ENCODE data around the gene SPACDR.
A peak's percentile ranks its signal among the peaks of the same experiment; 100 is the strongest.

SPACDR gene

GRCh38 chr7:100484673-100485045 lies 20.6 kb upstream of the SPACDR start:
- no peak for DNase-seq (ENCODE audit: low read depth)

- no peak for DNase-seq (ENCODE audit: low read depth)
Observed at GRCh38 chr7:100483722-100484672, 19.9 kb upstream of the SPACDR start, which contains the start of gene NYAP1. Gene NYAP1, plus strand, starts transcription at chr7:100483927. Its CDS starts 1,385 bp downstream, at chr7:100485312.

GRCh38 chr7:100483090-100483721 lies 19.1 kb upstream of the SPACDR start:
- DNase-seq (ENCODE audit: low read depth) = peak; percentile 84

- no peak for DNase-seq (ENCODE audit: low read depth)
Observed at GRCh38 chr7:100482728-100483089, 18.6 kb upstream of the SPACDR start.

DNA sequence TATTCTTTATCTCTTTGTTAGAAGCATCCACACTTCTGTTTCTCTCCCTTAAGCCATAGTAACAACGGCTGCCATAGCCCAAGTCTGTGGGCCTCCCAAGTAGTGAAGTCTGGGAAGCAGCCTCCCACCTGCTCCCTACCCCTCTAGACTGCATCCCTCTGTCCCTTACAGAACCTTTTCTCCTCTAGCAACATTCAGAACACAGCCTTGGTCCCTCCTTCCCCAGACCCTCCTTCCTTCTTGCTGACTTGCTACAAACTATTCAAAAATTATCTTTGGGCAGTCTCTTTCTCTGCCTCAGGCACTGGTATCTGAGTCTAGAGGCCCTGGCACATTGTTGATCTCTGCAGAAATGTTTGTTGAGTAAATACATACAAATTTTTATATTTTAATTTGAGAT lies 17.4 kb upstream of the SPACDR start:
- DNase-seq (ENCODE audit: low read depth) = no peak

DNA sequence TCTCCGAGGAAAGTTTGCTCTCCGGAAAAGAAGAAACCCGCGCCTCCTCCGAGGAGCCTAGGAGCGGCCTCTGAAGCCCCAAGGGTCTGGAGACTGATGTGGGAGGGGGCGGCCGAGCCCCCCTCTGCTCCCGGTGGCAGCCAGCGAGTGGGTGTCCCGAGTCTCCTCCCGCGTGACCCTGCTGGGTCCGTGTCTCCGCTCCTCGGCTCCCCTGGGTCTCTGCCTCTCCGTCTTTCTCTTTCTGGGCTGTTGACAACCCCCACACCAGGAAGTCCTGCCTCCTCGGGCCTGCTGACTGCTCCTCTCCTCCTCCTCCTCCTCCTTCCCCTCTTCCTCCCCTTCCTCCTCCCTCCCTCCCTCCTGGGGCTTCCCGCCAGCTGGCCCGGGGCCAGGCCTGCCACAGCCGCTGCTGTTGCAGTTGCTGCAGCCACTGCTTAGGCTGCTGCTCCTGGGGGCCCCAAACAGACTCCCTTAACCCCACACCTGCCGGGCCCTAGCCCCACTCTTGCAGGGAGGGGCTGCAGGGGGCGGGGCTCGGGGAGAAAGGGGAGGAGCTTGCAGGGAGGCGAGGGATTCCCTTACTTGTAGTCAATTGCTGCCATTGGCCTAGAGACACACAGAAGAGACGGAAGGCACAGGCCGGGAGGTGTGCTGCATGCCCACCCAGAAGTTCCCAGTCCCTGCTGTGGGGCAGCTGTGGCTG lies 15.0 kb upstream of the SPACDR start, which contains the start of gene TSC22D4:
Gene TSC22D4 (minus strand): TSS at position 257 of the 703 bp plus-strand sequence. CDS start 1,176 bp downstream, outside the sequence.
- DNase-seq (ENCODE audit: low read depth) = peak; percentile 60

GRCh38 chr7:100477871-100478267 lies 13.8 kb upstream of the SPACDR start:
- no peak for DNase-seq (ENCODE audit: low read depth)

GRCh38 chr7:100476903-100477870 lies 13.1 kb upstream of the SPACDR start:
- no peak for DNase-seq (ENCODE audit: low read depth)

DNA sequence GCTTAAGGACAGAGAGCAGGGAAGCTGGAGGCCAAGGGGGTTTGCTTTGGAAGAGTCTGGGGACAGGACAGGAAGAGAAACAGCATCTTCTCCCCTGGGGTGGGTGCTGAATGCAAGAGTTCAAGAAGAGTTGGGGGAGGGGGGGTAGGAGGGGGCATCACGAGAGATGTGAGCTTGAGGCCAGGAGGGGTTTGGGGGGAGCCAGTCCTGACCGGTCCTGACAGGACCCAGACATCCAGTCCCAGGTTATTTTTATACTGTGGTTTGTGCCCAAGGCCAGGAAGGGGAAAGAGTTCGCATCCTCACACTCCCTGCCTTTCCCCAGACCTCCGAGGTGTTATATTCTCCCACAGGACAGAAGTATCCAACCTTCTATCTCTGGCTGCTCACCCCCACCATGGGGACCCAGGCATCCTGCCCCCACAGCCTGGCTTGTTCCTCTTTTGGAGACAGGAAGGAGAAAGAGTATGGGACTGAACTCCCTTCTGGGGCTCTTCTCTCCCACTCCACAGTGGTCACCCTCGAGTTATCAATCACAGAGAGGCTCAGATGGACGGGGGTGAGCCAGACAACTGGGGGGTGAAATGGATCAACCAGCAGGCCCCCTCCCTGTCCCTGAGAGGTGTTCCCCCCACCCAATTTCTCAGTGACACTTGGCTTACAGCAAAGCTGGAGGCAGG lies 12.2 kb upstream of the SPACDR start:
- no peak for DNase-seq (ENCODE audit: low read depth)

GRCh38 chr7:100475549-100475948 lies 11.5 kb upstream of the SPACDR start:
- no peak for DNase-seq (ENCODE audit: low read depth)

DNA sequence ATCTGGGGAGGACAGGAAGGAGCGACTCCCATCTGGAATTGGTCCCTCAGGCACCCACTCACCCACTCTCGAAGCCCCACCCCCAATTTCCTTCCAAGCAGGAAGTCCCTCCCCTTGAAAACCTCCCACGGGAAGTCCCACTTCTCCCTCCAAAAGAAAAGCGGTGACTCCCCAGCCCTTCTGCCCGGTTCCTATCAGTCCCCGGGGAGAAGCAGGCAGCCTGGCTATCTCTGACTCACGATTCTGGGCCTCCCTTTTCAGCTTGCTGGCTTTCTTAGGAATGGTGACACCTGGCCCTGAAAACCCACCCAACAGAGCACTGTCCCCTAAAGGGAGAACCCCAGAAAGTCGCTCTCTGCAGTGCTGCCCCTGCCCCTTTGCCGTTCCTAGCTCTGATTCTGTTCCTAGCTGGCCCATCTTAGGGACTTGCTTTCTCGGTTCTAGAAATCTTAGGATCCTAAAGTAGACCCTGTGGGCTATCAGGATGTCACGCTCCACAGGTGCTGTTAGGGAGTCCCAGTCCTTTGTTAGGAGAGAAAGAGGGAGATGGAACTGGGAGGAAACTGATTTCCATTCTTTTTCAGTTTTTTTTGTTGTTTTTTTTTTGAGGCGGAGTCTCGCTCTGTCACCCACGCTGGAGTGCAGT lies 8.9 kb upstream of the SPACDR start:
- DNase-seq (ENCODE audit: low read depth) = no peak

DNA sequence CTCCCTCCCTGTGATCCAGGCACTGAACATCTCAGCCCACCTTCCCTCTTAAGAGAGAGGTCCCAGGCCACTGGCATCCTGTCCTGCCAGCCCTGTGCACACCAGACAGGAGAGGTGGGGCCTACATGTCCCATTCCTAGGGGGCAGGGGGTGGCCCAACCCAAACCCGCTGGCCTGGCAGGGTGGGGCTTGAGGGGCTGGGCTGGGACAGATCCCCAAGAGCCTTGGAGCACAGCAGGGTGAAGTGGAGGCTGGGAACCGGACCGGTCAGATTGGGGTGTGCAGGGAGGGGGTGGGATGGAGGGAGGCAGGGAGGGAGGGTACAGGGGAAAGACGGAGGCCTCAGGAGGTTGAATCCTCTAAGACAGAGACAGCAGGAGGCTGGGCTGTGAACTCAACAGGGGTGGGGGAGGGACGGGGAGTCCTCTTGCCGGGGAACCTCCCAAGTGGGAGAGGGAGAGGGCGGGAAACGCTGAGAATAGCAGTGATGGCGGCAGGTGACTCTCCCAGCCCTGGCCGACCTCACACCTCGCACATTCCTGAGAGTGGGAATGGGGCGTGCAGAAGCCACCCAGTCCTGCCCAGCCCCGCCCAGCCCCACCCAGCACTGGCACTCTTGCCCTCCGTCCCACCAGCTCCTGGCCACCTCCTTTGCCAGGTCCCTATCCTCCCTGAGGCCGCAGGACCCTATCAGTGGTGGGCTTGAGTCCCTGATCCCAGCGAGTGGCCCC lies 8.2 kb upstream of the SPACDR start:
- no peak for DNase-seq (ENCODE audit: low read depth)

DNA sequence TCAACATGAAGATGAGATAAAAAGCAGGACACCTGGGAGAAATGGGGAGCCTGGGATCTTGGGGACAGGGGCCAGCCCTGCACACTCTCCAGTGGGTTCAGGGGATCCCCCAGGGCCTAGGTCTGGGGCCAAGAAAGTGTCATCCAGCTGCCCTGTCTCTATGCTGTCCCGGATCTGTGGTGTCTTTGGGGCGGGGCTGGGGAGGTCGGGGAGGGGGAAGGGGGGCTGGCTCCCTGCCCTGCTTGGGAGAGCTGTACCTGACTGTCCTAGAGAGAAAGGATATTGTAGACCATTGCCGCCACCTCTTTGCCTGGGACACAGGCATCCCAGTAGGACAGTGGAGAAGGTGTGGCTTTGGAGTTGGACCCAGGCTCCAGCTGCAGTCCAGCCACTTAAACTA lies 7.0 kb upstream of the SPACDR start:
- no peak for DNase-seq (ENCODE audit: low read depth)

GRCh38 chr7:100469227-100470044 lies 5.4 kb upstream of the SPACDR start:
- DNase-seq (ENCODE audit: low read depth) = peak; percentile 89

DNA sequence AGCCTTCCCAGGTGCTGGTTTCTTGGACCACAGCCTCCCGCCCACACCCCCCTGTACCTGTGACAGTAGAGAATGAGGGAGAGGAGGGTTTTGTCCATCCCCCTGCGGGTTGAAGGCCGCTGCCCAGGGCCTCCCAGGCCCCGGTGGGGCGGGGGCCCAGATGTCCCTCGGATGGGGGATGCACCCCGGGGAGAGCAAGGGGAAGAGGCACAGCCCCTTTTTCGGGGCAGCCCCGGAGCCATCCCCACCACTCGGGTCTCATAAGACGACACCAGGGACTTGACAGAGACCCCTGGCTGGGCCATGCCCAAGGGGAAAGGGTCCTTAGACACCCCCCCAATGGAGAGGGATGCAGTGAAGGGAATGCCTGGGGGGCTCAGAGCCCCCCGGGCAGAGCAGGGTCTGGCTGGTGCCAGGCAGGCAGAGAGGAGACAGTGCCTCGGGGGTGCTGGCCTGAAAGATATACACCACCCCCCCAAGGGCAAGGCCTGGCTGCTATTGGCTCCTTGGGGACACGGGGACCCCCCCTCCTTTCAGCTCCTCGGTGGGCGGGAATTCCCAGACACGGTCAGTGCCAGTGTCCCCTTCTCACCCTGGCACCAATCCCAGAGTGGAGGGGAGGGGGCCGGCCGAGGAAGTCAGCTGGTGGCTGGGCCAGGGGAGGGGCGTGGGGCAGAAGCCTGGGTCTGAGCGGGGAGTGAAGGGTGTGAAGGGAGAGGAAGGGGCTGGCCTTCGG lies 3.7 kb upstream of the SPACDR start:
- DNase-seq (ENCODE audit: low read depth) = no peak

GRCh38 chr7:100466653-100467605 lies 2.9 kb upstream of the SPACDR start:
- DNase-seq (ENCODE audit: low read depth) = no peak

Measured in stimulated activated CD8-positive, alpha-beta memory T cell treated with anti-CD3 and anti-CD28 coated beads, Interleukin-15, amount 100 ng/mL, for 24 hours (primary cell).